ENCODE measurements around the gene DENND5A. TPM values are rescaled to one million over a fixed set of nuclear protein-coding genes. Genes with fewer than 3 reads are reported as not detected.
"Not testable (repeated sequence)": the region's sequence is repeated elsewhere in the genome, so short reads cannot be mapped to it uniquely, and the experiment has no call there.

The DENND5A gene
- total RNA-seq, 1 donor from 2014 or later, result 75.3 TPM

- TF ChIP-seq, protein P1, sequence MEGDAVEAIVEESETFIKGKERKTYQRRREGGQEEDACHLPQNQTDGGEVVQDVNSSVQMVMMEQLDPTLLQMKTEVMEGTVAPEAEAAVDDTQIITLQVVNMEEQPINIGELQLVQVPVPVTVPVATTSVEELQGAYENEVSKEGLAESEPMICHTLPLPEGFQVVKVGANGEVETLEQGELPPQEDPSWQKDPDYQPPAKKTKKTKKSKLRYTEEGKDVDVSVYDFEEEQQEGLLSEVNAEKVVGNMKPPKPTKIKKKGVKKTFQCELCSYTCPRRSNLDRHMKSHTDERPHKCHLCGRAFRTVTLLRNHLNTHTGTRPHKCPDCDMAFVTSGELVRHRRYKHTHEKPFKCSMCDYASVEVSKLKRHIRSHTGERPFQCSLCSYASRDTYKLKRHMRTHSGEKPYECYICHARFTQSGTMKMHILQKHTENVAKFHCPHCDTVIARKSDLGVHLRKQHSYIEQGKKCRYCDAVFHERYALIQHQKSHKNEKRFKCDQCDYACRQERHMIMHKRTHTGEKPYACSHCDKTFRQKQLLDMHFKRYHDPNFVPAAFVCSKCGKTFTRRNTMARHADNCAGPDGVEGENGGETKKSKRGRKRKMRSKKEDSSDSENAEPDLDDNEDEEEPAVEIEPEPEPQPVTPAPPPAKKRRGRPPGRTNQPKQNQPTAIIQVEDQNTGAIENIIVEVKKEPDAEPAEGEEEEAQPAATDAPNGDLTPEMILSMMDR (IDR thresholded peaks at IDR 0.05; ENCODE audit: unreplicated experiment), result no peak
- peaks cover 30% of the 10 kb centered on the region for H3K4me1 Mint-ChIP-seq (ENCODE audit: low read depth)
- no peaks in the 10 kb centered on the region for H3K9me3 Mint-ChIP-seq (ENCODE audit: low read depth)
- H3K4me3 Mint-ChIP-seq (ENCODE audit: low read depth), result no peak overlapping the region
- H3K27me3 Mint-ChIP-seq, result no peaks in the 10 kb centered on the region
- DNase-seq (ENCODE audit: low spot score, unreplicated experiment), result no peak
- H3K36me3 Mint-ChIP-seq (ENCODE audit: insufficient read depth), result no peaks in the 10 kb centered on the region
- no peak overlapping the region for H3K27ac Mint-ChIP-seq
Measured at GRCh38 chr11:9210224-9210921, 54.8 kb downstream of the DENND5A start.

- peaks cover 22% of the 10 kb centered on the region for H3K4me1 Mint-ChIP-seq (ENCODE audit: low read depth)
- H3K4me3 Mint-ChIP-seq (ENCODE audit: low read depth); H3K36me3 Mint-ChIP-seq (ENCODE audit: insufficient read depth); H3K27me3 Mint-ChIP-seq; H3K9me3 Mint-ChIP-seq (ENCODE audit: low read depth); DNase-seq (ENCODE audit: low spot score, unreplicated experiment); H3K27ac Mint-ChIP-seq: not testable (repeated sequence)
Measured at GRCh38 chr11:9209604-9210003, 55.5 kb downstream of the DENND5A start.

DNA sequence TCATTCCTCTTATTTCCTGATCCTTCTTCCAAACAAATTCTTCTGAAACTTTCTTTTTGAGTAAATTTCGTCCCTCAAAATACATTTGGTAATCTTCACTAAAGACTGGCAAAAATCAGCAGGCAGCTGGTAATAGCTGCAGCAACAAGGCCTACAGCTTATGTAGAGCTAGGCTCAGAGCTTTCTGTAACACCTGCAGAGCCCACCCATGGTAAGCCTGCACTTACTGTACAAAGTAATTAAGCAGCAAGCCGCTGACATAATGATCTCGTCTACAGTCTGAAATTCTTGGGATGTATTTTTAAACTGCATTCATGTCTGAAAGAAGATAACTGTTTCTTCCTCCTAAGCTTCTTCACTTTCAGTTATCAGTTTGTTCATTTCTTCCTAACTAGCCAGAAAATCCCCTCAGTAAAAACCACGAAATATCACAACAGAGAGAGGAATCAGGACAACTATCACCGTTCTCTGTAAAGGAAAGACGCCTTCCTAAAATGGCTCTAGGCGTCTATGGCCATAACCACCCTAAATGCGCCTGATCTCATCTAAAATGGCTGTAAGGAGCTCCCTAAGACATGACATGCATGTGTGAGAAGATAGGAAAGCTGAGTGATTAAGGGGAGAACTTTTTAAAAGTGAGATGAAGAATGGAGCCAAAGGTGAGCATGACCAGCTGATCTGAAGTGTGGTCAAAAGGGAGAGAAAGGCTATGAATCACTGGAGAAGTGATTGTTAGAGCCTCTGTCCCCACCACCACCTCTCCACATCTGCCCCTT, 56.2 kb downstream of the DENND5A start:
- peak overlapping the region; percentile 49 for H3K27ac Mint-ChIP-seq
- no peaks in the 10 kb centered on the region for H3K27me3 Mint-ChIP-seq
- H3K9me3 Mint-ChIP-seq (ENCODE audit: low read depth), result no peaks in the 10 kb centered on the region
- peaks cover 18% of the 10 kb centered on the region for H3K4me1 Mint-ChIP-seq (ENCODE audit: low read depth)
- H3K36me3 Mint-ChIP-seq (ENCODE audit: insufficient read depth), result no peaks in the 10 kb centered on the region
- no peak overlapping the region for H3K4me3 Mint-ChIP-seq (ENCODE audit: low read depth)
- no peak for DNase-seq (ENCODE audit: low spot score, unreplicated experiment)
- TF ChIP-seq, protein P1 (IDR thresholded peaks at IDR 0.05; ENCODE audit: unreplicated experiment), result no peak

GRCh38 chr11:9207229-9207628, 57.9 kb downstream of the DENND5A start:
- TF ChIP-seq, protein P1 (IDR thresholded peaks at IDR 0.05; ENCODE audit: unreplicated experiment), result no peak
- DNase-seq (ENCODE audit: low spot score, unreplicated experiment), result no peak
- no peaks in the 10 kb centered on the region for H3K9me3 Mint-ChIP-seq (ENCODE audit: low read depth)
- peaks cover 3% of the 10 kb centered on the region for H3K36me3 Mint-ChIP-seq (ENCODE audit: insufficient read depth)
- H3K27me3 Mint-ChIP-seq, result no peaks in the 10 kb centered on the region
- peaks cover 18% of the 10 kb centered on the region for H3K4me1 Mint-ChIP-seq (ENCODE audit: low read depth)
- no peak overlapping the region for H3K4me3 Mint-ChIP-seq (ENCODE audit: low read depth)
- no peak overlapping the region for H3K27ac Mint-ChIP-seq

DNA sequence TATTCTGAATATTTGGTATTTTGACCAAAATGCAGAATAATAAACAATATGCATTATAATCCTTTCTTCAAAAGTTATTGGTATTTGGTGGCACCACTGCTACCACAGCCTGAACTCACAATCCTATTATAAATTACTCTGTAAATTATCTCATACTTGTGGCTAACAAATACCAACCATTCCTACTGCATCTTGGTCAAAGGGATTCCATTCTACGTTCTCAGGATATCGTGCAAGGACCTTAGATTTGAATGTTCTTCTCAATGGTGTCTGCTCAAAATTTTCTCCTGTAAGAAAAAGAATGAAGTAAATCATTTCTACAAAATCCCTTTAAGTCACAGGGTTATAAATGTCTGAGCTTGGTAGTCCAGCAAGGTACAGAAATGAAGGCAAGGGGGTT, 58.7 kb downstream of the DENND5A start:
- no peaks in the 10 kb centered on the region for H3K9me3 Mint-ChIP-seq (ENCODE audit: low read depth)
- peaks cover 18% of the 10 kb centered on the region for H3K4me1 Mint-ChIP-seq (ENCODE audit: low read depth)
- no peak overlapping the region for H3K4me3 Mint-ChIP-seq (ENCODE audit: low read depth)
- TF ChIP-seq, protein P1 (IDR thresholded peaks at IDR 0.05; ENCODE audit: unreplicated experiment), result no peak
- no peak overlapping the region for H3K27ac Mint-ChIP-seq
- no peak for DNase-seq (ENCODE audit: low spot score, unreplicated experiment)
- H3K36me3 Mint-ChIP-seq (ENCODE audit: insufficient read depth), result peaks cover 3% of the 10 kb centered on the region
- H3K27me3 Mint-ChIP-seq, result no peaks in the 10 kb centered on the region
